ENCODE results near the gene SLC38A8.

The SLC38A8 gene

DNA sequence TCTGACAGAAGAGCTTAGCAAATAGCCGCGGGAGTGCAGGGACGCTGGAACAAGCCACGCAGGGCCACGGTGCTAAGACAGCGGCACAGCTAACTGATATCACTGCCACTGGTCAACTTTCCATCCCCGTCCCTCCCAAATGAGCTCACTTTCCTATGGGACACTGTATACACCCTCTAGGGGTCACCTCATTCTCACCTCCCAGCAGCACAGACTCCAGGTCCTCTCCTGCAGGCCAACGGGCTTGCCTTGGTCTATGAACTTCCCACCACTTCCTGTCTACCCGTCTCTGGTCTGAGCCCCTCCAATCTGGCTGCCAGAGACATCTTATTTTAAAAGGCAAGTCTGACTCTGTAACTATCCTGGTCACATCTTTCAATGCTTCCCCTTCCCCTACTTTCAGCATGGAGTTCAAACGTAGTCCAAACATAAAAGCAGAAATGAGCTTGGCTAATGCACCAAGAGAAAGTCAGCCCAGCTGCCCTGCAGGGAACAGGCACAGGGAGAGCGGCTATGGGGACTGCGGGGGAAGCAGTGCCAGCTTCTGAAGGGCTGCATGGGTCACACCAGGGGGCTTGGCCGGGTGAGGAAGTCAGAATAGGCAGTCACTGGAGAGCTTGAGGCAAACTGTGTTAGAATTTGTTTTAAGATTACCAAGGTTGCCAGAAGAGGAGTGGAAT, 26.3 kb upstream of the SLC38A8 start:
- DNase-seq (ENCODE audit: low spot score) = no peak

- no peak for DNase-seq (ENCODE audit: low spot score)
These were observed 25.4 kb upstream of the SLC38A8 start for GRCh38 chr16:84068041-84068440.

GRCh38 chr16:84067640-84068039, 25.0 kb upstream of the SLC38A8 start:
- DNase-seq (ENCODE audit: low spot score) = no peak

- peak; percentile 78 for DNase-seq (ENCODE audit: low spot score)
These were observed 23.0 kb upstream of the SLC38A8 start for GRCh38 chr16:84065536-84066132.

- DNase-seq (ENCODE audit: low spot score) = no peak
These were observed 21.4 kb upstream of the SLC38A8 start for GRCh38 chr16:84063980-84064379.

DNA sequence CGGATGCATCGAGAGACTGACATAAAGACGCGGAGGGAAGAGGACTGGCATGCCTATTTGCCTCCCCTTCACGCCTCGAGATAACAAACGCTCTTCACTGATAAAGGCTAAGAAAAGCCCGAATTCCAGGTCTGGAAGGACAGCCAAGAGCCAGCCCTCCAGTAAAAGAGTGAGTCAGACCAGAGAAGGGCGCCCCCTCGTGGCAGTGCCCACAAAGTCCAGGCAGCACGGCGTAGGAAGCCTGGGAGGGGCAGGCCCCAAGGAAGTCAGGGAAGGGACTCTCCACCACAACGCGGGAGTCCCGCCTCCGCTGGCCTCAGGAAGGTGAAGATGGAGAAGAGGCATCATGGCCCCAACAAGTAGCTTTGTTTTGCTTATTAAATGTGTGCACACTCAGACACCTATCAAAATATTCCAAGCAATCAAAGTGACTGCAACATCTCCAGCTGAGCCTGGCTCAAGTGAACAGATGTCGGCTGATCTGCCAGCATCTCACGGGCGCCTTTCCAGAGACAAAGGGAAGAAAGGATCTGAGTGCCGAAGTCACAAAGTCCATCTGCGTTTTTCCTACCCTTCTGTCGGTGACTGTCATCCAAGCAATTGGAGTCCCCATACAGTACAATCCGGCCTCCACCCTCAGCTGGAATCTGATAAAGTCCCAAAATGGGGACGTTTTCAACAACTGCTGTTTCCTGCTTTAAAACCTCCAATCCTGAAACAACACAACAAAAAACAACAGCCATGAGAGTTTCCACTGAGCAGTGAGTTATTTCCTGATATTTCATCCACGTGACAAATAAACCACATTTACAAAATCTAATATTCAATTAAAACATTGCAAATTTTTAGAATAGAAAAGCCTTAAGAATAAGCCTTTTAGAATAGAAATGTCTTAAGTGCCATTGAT, 20.4 kb upstream of the SLC38A8 start:
- peak; percentile 81 for DNase-seq (ENCODE audit: low spot score)

DNA sequence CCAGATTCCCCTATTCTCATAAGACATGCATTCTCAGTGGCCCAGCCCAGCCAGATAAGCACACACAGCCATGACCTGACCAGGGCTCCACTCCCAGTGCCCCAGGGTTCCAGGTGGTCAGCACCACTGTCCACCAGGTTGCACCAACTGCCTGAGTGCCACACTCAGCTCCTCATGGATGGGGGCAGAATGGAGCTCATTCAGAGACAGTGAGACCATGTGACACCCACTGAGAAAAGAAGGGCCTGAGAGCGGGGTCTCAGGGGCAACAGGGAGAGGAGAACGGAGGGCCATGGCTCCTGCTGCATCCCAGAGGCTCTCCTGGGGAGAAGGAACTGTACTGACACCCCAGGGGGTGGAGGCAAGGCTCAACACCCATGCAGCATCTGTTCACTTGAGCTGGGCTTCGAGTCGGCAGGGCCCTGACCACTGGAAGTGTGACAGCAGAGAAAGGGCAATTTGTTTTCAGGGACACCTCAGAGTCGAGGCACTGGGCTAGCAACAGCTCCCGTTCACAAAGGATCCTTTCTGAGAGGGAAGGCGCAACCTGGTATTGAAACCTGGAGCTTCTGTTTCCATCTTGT, 18.7 kb upstream of the SLC38A8 start:
- DNase-seq (ENCODE audit: low spot score) = no peak

- DNase-seq (ENCODE audit: low spot score) = no peak
These were observed 17.6 kb upstream of the SLC38A8 start for GRCh38 chr16:84059946-84060901.

DNA sequence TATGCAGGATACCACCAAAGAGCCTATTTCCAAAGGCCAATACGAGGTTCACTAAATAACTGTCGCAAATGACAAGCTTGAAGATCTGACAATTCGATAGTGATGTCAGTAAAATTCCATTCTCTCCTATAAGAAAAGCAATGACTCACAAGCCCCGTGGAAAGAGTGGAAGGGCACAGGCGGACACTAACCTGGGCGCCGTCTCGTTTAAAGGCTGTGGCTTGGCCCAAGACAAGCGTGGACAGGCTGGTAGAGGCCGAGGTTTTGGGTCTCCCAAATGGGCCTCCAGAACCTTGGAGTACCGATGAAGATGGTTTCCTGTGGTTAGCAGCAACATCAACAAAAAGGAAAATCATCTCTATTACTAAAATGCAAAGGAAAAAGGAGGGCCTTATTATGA, 16.5 kb upstream of the SLC38A8 start:
- no peak for DNase-seq (ENCODE audit: low spot score)

GRCh38 chr16:84058664-84059063, 16.1 kb upstream of the SLC38A8 start:
- DNase-seq (ENCODE audit: low spot score) = no peak

DNA sequence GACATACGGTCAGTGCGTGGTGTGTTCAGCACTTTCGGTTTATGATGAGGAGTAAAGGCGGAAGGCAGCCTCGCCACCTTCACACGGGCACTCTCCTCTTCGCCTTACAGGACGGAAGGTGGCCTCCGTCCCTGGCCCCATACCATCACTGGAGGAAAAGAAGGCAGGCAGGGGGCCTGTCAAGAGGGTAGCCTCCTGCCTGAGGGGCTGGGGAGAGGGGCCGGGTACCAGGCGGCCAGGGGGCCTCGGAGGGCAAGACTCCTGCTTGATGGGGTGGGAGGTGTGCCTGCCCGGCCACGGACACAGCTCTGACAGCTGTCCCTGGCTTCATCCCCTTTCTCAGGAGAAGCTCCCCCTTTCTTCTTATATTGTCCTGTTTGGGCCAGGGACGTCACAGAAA, 15.6 kb upstream of the SLC38A8 start:
- no peak for DNase-seq (ENCODE audit: low spot score)

DNA sequence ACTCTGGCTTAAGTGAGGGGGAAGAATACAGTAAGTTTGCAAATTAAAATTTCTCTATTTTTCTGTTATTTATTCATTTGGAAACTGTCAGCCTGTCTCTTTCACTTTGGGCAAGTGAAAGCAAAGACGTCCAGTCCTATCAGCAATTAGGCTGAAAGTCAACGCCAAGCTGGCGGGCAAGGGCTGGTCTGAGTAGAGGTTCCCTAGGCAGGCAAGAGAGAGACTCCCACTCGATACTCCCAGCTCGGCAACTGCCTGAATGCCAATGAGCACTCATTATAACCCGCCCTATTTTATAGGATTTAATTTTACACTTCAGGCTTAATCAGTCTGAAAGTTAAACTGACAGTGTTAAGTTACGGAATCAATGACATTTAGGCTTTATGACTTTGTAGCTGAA, 14.3 kb upstream of the SLC38A8 start:
- DNase-seq (ENCODE audit: low spot score) = no peak

DNA sequence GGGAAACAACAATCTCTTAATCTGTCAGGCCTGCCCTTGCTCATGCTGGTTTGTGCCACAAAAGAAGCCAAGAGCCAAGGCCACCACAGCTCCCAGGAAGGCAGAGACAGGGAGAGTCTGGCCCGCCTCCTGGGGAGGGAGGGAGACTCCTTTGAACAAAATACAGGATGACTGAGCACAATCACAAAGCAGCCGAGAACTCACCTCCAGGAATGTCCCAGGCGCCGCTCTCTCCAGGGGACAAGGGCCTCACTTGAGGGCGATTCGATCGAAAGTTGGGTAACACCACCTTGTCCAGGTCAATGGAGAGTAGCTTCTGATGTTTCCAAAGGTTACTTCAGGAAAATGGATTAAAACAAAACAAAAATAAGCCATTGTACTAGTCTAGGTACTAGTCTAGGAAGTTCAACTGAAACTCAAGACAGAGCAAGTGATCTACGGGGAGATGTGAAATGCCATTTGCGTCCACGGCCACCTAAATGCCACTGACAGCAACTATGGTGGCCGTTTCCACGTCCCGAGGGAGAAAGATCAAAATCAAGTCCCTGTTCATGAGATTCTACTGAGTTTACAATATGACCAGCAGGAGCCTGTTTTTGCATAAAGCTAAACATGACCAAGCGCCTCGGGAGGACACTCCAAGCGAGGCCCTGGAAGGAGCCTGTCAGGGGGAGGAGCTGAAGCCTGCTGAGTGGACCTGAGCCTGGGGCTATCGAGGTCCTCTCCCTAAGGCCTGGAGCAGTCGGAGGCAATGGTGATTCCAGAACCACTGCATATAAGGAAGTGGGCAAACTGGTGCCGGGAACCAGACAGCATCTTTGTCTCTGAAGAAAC, 13.4 kb upstream of the SLC38A8 start:
- no peak for DNase-seq (ENCODE audit: low spot score)

- DNase-seq (ENCODE audit: low spot score) = no peak
These were observed 12.8 kb upstream of the SLC38A8 start for GRCh38 chr16:84055366-84055765.

GRCh38 chr16:84054916-84055315, 12.3 kb upstream of the SLC38A8 start:
- no peak for DNase-seq (ENCODE audit: low spot score)

DNA sequence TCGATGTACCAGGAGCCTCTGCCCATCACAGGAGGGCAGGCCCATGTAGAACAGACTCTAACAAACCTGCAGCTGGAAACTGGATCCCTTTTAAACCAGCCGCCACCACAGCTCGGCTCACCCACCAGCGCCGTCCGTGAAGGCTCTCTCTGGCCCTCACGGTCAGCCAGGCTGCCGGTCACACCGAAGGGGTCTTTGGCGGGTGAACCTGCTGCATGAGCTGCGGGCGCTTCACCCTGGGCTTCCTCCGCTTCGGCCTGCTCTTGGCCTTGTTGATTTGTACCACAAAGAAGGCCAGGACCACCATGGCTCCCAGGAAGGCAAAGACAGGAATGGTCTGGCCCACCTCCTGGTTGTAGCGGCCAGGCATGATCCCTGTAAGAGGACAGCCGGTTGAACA, 11.7 kb upstream of the SLC38A8 start:
- no peak for DNase-seq (ENCODE audit: low spot score)

GRCh38 chr16:84053237-84053636, 10.6 kb upstream of the SLC38A8 start:
- no peak for DNase-seq (ENCODE audit: low spot score)

DNA sequence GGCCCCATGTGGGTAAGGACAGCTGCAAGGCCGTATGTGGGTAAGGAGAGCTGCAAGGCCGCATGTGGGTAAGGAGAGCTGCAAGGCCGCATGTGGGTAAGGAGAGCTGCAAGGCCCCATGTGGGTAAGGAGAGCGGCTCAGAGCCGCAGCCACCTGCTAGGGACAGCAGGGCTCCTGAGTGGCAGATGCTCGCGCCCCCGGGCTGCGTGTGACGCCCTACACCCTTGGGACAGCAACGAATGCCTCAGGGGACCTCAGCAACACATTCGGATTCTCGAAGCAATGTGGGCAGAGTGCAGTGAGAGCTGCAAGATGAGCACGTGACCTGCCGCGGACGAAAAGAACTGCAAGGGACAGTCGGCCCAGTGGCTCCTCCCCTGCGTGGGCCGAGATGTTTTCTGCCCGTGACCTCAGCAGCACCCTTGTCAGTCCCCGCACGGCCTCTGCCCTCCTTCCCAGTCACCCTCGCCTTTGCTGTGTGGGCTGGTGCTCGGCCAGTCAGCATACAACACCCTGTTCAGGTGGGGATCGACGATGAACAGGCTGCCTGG, 9.6 kb upstream of the SLC38A8 start:
- no peak for DNase-seq (ENCODE audit: low spot score)

DNA sequence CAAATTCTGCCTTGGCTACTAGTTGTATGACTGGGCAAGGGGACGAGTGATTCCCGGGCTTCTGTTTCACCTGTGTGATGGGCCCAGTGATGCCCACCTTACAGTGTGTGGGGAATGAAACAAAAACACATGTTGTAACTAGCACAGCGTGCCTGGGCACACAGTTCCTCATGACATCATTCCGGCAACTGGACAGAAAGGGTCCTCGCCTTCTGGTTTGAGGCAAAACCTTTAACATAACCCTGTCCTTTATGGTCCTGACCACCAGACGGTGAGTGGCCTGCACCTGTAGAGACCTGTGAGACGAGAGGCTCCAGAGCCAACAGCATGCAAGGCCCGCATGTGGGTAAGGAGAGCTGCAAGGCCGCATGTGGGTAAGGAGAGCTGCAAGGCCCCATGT, 7.7 kb upstream of the SLC38A8 start:
- no peak for DNase-seq (ENCODE audit: low spot score)

DNA sequence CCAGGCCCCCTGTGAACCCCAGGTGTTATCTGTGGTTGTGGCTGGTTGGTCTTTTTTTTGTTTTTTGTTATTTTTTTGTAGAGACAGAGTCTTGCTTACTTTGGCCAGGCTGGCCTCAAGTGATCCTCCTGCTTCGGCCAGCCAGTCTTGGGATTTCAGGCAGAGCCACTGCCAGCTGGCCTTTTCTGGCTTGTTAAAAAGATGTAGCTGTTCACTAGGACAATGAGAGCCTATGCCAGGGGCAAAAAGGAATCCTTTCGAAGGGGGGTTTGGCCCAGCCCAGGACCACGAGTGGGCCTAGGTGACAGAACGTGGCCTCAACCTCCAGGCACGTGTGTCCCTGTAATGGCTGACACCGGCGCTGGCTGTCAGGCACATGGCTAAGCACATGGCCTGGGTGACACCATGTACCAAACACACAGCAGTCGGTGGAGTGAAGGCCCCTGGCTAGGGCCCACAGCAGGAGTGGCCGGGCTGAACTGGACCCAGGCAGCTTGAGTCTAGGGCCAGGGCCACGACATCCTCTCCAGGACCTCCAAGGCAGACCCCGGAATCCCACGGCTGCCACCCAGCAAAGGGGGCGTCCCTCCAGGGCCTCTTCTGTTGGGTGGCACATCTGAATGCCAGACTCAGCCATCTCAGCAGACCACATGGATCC, 6.9 kb upstream of the SLC38A8 start:
- DNase-seq (ENCODE audit: low spot score) = no peak
